Heart left ventricle (tissue), 16 donors: ENCODE results near the gene DCHS1. TPM values are rescaled to one million over a fixed set of nuclear protein-coding genes. Genes with fewer than 3 reads are reported as not detected.
A peak's percentile ranks its signal among the peaks of the same experiment; 100 is the strongest.

Source experiments
- ATAC-seq, 4 donors: fragments of 200-7000 bp; cut with Tn5 transposase; one replicate each; pipeline ENCODE4 v1.9.1; 2020 to 2022; ENCODE audit warnings: moderate library complexity in 4 of 4, mild to moderate bottlenecking in 3 of 4, moderate number of reproducible peaks in 1 of 4
- DNase-seq, 5 donors: peaks; one replicate each; pipeline ENCODE4 v3.0.0-alpha.2; 2020
- H3K27ac ChIP-seq, 12 donors: fragments of 200-600 bp; sonication (generic) in 4 of 12; one replicate each; pipeline versions ENCODE4 v1.5.0 to v1.8.0; 2016 to 2022; ENCODE audit warnings: mild to moderate bottlenecking in 2 of 12
- H3K27me3 ChIP-seq, 9 donors: fragments of 200-600 bp; sonication (generic) in 2 of 9; one replicate each; pipeline versions ENCODE4 v1.5.1 to v1.8.0; 2016 to 2022; ENCODE audit warnings: mild to moderate bottlenecking in 3 of 9
- H3K36me3 ChIP-seq, 9 donors: fragments of 200-600 bp; sonication (generic) in 2 of 9; one replicate each; pipeline versions ENCODE4 v1.5.0 to v1.8.0; 2018 to 2022; ENCODE audit warnings: mild to moderate bottlenecking in 2 of 9
- H3K4me1 ChIP-seq, 12 donors: fragments of 200-600 bp; sonication (generic) in 4 of 12; one replicate each; pipeline versions ENCODE4 v1.5.0 to v1.8.0; 2016 to 2022; ENCODE audit warnings: mild to moderate bottlenecking in 3 of 12
- H3K4me3 ChIP-seq, 12 donors: fragments of 200-600 bp; sonication (generic) in 4 of 12; one replicate each; pipeline versions ENCODE4 v1.5.0 to v1.8.0; 2017 to 2022; ENCODE audit warnings: mild to moderate bottlenecking in 9 of 12, moderate library complexity in 4 of 12
- H3K9me3 ChIP-seq, 12 donors: fragments of 200-600 bp; sonication (generic) in 4 of 12; one replicate each; pipeline versions ENCODE4 v1.5.0 to v1.8.0; 2016 to 2022; ENCODE audit warnings: mild to moderate bottlenecking in 1 of 12
- POLR2A ChIP-seq, 2 donors: fragments of 450-650 bp; IDR thresholded peaks; one replicate each; pipeline ENCODE4 v1.6.1; 2017; ENCODE audit warnings: antibody characterized with exemption in 2 of 2, mild to moderate bottlenecking in 2 of 2, moderate library complexity in 2 of 2
- WGBS, 4 donors: extraction: QIAGEN DNeasy Blood & Tissue Kit in 2 of 4; methylation state at CpG; one replicate each; pipeline versions ENCODE4 v1.1.5 to v1.1.7; 2013 to 2018; 5-methylcytosine and 5-hydroxymethylcytosine counted together
- intact Hi-C, 10 donors: fragments of 100-400 bp; cut with DNase I; formaldehyde crosslinking; loops; one replicate each; pipeline versions ENCODE4 v1.11.1 to v1.14.2; 2022
- polyA plus RNA-seq, 2 donors: library from polyadenylated mRNA; stranded (reverse); fragments of 200-250 nt; gene quantifications; one replicate each; pipeline ENCODE4 v1.2.3, GENCODE V29; 2013
- total RNA-seq, 9 donors: library from RNA; depleted of rRNA in 2 of 9; stranded (reverse); fragments of >200 nt in 2 of 9; fragmentation: NEBNext Ultra II Directional in 3 of 9; extraction: Animal tissue kit (Norgen Biotek cat#: 25700) in 3 of 9; gene quantifications; one replicate each; pipeline versions ENCODE4 v1.1.0 to v1.2.4, GENCODE V29; 2016 to 2023
- TF ChIP-seq, protein P1 (sequence below), 12 donors: fragments of 200-600 bp; sonication (generic) in 4 of 12; IDR thresholded peaks; one replicate each; pipeline versions ENCODE4 v1.5.0 to v1.8.0; 2018 to 2022; ENCODE audit warnings: antibody characterized with exemption in 12 of 12, mild to moderate bottlenecking in 5 of 12
- donor health status: ischemic (EF 13 %, LVEDD 7.1; RV severe dilation, severe dysfunction).
- donor health status: healthy with polysubstance abuse.
- donor health status: DM: no; HTN: yes; CAD: no.
- donor health status: DM: no; HTN: no; CAD: no.
- donor health status: ischemic (EF 25% LVEDD 6.9; RV normal size, moderate dysfunction).
- donor health status: ischemic (EF 25% LVEDD 5.7; RV mildly dilated, moderate dysfunction).
- donor health status: healthy.
- donor health status: DM: yes; HTN: yes; CAD: no.
- donor health status: ischemic (EF 35%, LVEDD 5.7; RV mildly dilated, moderate dysfunction).
- donor health status: nonischemic (EF 11% LVEDD 7.7; RV severe dilation, severe dysfunction).
- donor health status: DM: yes; HTN: yes; CAD: no.
- donor health status: PGD.
- donor health status: ischemic (EF 29% LVEDD 5.4; RV normal size, mild dysfunction).
- donor health status: nonischemic (EF 23%, LVEDD 6.1; RV moderate dilation, normal function).

The DCHS1 gene
- total and polyA plus RNA-seq, 11 donors = 3.6 to 19.6 (median 10.5) TPM

DNA sequence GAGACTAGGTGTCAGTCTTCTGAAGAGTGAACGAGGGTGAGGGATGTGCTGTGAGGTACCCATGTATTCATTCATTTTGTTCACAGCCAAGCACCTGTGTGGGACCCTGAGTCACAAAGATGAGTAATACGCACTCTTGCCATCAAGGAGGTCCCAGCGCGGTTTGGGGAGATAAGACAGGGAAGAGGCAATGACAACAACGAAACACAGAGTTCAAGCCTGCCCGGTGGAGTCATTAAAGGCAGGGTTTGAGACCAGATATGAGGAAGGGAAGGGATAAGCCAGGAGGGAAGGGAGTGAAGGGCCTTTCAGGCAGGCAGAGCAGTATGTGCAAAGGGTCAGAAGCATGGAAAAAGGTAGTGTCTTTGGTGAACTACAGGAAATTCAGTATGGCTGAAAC lies 4.6 kb downstream of the DCHS1 start:
- Histone ChIP-seq H3K27ac (peak overlapping the region in 1 of 12 donors; percentile 8), H3K4me1 (peaks cover 3 to 69% (median 42%) of the 10 kb centered on the region in 12 donors)
- TF ChIP-seq, protein P1, sequence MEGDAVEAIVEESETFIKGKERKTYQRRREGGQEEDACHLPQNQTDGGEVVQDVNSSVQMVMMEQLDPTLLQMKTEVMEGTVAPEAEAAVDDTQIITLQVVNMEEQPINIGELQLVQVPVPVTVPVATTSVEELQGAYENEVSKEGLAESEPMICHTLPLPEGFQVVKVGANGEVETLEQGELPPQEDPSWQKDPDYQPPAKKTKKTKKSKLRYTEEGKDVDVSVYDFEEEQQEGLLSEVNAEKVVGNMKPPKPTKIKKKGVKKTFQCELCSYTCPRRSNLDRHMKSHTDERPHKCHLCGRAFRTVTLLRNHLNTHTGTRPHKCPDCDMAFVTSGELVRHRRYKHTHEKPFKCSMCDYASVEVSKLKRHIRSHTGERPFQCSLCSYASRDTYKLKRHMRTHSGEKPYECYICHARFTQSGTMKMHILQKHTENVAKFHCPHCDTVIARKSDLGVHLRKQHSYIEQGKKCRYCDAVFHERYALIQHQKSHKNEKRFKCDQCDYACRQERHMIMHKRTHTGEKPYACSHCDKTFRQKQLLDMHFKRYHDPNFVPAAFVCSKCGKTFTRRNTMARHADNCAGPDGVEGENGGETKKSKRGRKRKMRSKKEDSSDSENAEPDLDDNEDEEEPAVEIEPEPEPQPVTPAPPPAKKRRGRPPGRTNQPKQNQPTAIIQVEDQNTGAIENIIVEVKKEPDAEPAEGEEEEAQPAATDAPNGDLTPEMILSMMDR (IDR thresholded peaks at IDR 0.05) = no peak
- no peak for TF ChIP-seq POLR2A (IDR thresholded peaks at IDR 0.05)

DNA sequence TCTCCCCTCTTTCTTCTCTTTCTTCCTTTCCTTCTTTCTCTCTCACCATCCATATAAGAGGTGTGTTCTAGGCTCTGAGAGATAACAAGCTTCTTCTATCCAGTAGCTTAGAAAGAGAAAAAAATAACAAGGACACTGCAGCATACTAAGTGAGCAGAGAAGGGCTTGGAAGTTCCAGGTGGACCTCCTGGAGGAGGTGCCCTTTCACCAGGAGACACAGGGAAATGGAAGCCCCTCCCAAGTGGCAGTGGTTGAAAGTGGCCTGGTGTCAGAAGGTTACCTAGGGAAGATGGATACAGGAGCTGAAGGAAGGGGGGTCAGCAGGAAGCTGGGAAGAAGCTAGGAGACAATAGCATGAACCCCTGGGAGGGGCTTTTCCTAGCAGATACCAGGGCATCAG lies 5.5 kb downstream of the DCHS1 start:
- Histone ChIP-seq H3K27me3 (peaks cover 0 to 8% (median 0%) of the 10 kb centered on the region in 9 donors), H3K4me1 (peaks cover 3 to 77% (median 51%) of the 10 kb centered on the region in 12 donors), H3K27ac (peak overlapping the region in 1 of 12 donors; percentile 8), H3K9me3 (no peaks in the 10 kb centered on the region), H3K4me3 (no peak overlapping the region), H3K36me3 (peaks cover 0 to 3% (median 0%) of the 10 kb centered on the region in 9 donors)
- no peak for ATAC-seq
- intact Hi-C loops = no loop called here
- no peak for DNase-seq
- no peak for TF ChIP-seq POLR2A (IDR thresholded peaks at IDR 0.05)
- TF ChIP-seq, protein P1 (IDR thresholded peaks at IDR 0.05) = no peak

More for the DNA sequence above, 4.6 kb downstream of the DCHS1 start:
- Histone ChIP-seq H3K36me3 (no peaks in the 10 kb centered on the region), H3K4me3 (no peak overlapping the region), H3K9me3 (no peaks in the 10 kb centered on the region), H3K27me3 (peaks cover 0 to 8% (median 0%) of the 10 kb centered on the region in 9 donors)
- DNase-seq = no peak
- intact Hi-C loops = no loop called here
- 44 to 66% (median 60%) methylated on average over 6 of the region's 6 CpGs for WGBS, 4 donors
- no peak for ATAC-seq

- H3K4me1 ChIP-seq = peaks cover 0 to 67% (median 40%) of the 10 kb centered on the region in 12 donors
- intact Hi-C loops = loop anchor here in 2 of 10 donors (5.0 kb wide), 1 partner anchor 34 kb away; the partner anchor contains the start of gene MRPL17 (in 2 of the 2)
- WGBS, 4 donors = 37 to 80% (median 58%) methylated on average over 1 of the region's 1 CpG
Observed at GRCh38 chr11:6648501-6648900, 7.1 kb downstream of the DCHS1 start.

GRCh38 chr11:6647836-6648235 lies 7.8 kb downstream of the DCHS1 start:
- 89 to 94% (median 91%) methylated on average over 2 of the region's 2 CpGs for WGBS, 4 donors
- no peak for DNase-seq
- Histone ChIP-seq H3K36me3 (peaks cover 0 to 4% (median 0%) of the 10 kb centered on the region in 9 donors), H3K4me3 (no peak overlapping the region), H3K4me1 (peaks cover 0 to 67% (median 40%) of the 10 kb centered on the region in 12 donors), H3K9me3 (no peaks in the 10 kb centered on the region), H3K27ac (peak overlapping the region in 11 of 12 donors; percentile 69 to 92 (median 86)), H3K27me3 (peaks cover 0 to 3% (median 0%) of the 10 kb centered on the region in 9 donors)
- no peak for ATAC-seq
- intact Hi-C loops = loop anchor here in 3 of 10 donors (2.0 to 5.0 kb wide), 2 partner anchors 34 to 43 kb away; partner anchors contain the start of gene MRPL17 (in 2 of the 3)
- TF ChIP-seq POLR2A (IDR thresholded peaks at IDR 0.05) = no peak

More at GRCh38 chr11:6648501-6648900, 7.1 kb downstream of the DCHS1 start:
- H3K27ac ChIP-seq = peak overlapping the region in 7 of 12 donors; percentile 15 to 91 (median 81)
- H3K9me3 ChIP-seq = no peaks in the 10 kb centered on the region
- H3K4me3 ChIP-seq = no peak overlapping the region
- peaks cover 0 to 3% (median 0%) of the 10 kb centered on the region in 9 donors for H3K27me3 ChIP-seq
- peaks cover 0 to 4% (median 0%) of the 10 kb centered on the region in 9 donors for H3K36me3 ChIP-seq
- ATAC-seq = no peak
- no peak for TF ChIP-seq POLR2A (IDR thresholded peaks at IDR 0.05)
- TF ChIP-seq, protein P1 (IDR thresholded peaks at IDR 0.05) = no peak
- DNase-seq = no peak
